Gastroesophageal sphincter (tissue), 4 donors: ENCODE results near the gene METTL15. TPM values are rescaled to one million over a fixed set of nuclear protein-coding genes. Genes with fewer than 3 reads are reported as not detected.
"Not testable (repeated sequence)": the region's sequence is repeated elsewhere in the genome, so short reads cannot be mapped to it uniquely, and the experiment has no call there.

Experiments used
- ATAC-seq: fragments of 150-250 bp; one replicate; pipeline ENCODE4 v1.9.1; 2016; ENCODE audit warnings: mild to moderate bottlenecking, moderate library complexity
- H3K27ac ChIP-seq, 4 donors: fragments of 200-600 bp; sonication (generic) in 3 of 4; 1 replicate in 3 of 4; 2 replicates in 1 of 4; pipeline ENCODE4 v1.5.1; 2016 to 2019
- H3K27me3 ChIP-seq: fragments of 200-600 bp; sonication (generic); one replicate; pipeline ENCODE4 v1.5.1; 2019
- H3K36me3 ChIP-seq, 2 donors: fragments of 200-600 bp; sonication (generic); one replicate each; pipeline ENCODE4 v1.5.1; 2019; ENCODE audit warnings: control low read depth in 1 of 2
- H3K4me1 ChIP-seq, 3 donors: fragments of 200-600 bp; sonication (generic); 1 replicate in 2 of 3; 2 replicates in 1 of 3; pipeline ENCODE4 v1.5.1; 2016 to 2019; ENCODE audit warnings: control low read depth in 2 of 3
- H3K4me3 ChIP-seq, 2 donors: fragments of 200-600 bp; sonication (generic); one replicate each; pipeline ENCODE4 v1.5.1; 2019; ENCODE audit warnings: mild to moderate bottlenecking in 1 of 2, moderate library complexity in 1 of 2
- H3K9me3 ChIP-seq, 3 donors: fragments of 200-600 bp; sonication (generic); one replicate each; pipeline ENCODE4 v1.5.1; 2017 to 2019; ENCODE audit warnings: control low read depth in 2 of 3
- EP300 ChIP-seq: sonication (generic); formaldehyde crosslinking; IDR thresholded peaks from one replicate; pipeline ENCODE4 v1.6.1; 2017; ENCODE audit warnings: antibody characterized with exemption, mild to moderate bottlenecking
- POLR2A ChIP-seq, 2 donors: fragments of 450-650 bp; IDR thresholded peaks; one replicate each; pipeline ENCODE4 v1.6.1; 2017; ENCODE audit warnings: antibody characterized with exemption in 2 of 2, mild to moderate bottlenecking in 2 of 2, moderate library complexity in 1 of 2
- POLR2AphosphoS5 ChIP-seq: sonication (generic); formaldehyde crosslinking; IDR thresholded peaks from one replicate; pipeline ENCODE4 v1.6.1; 2017; ENCODE audit warnings: antibody characterized with exemption
- WGBS, 2 donors: methylation state at CpG; one replicate each; pipeline ENCODE4 v1.1.5; 2018; ENCODE audit warnings: low coverage in 1 of 2; 5-methylcytosine and 5-hydroxymethylcytosine counted together
- total RNA-seq, 4 donors: library from RNA; depleted of rRNA; stranded (reverse); fragments of >200 nt; gene quantifications; one replicate each; pipeline ENCODE4 v1.1.0, GENCODE V29; 2016
- TF ChIP-seq, protein P1 (sequence below), 4 experiments: fragments of 200-600 bp in 2 of 4; fragments of 450-650 bp in 2 of 4; sonication (generic) in 1 of 4; IDR thresholded peaks; one replicate each; pipeline ENCODE4 v1.5.1; 2017 to 2019; ENCODE audit warnings: antibody characterized with exemption in 4 of 4, mild to moderate bottlenecking in 2 of 4, moderate library complexity in 2 of 4

The METTL15 gene
- total RNA-seq, 4 donors from 2014 or later, result 7.8 to 20.5 (median 8.2) TPM

GRCh38 chr11:28268925-28269324, 160.7 kb downstream of the METTL15 start:
- ATAC-seq, result no peak
- WGBS, 2 donors, result 83 to 88% methylated on average over 3 of the region's 3 CpGs

GRCh38 chr11:28269586-28269985, 161.4 kb downstream of the METTL15 start:
- no peak for ATAC-seq
- H3K36me3 ChIP-seq, result no peaks in the 10 kb centered on the region

More at GRCh38 chr11:28268925-28269324, 160.7 kb downstream of the METTL15 start:
- Histone ChIP-seq H3K4me1 (no peaks in the 10 kb centered on the region), H3K27ac (no peak overlapping the region), H3K27me3 (no peaks in the 10 kb centered on the region), H3K9me3 (no peaks in the 10 kb centered on the region), H3K4me3 (no peak overlapping the region), H3K36me3 (no peaks in the 10 kb centered on the region)
- TF ChIP-seq POLR2A (IDR thresholded peaks at IDR 0.05), result no peak
- TF ChIP-seq EP300, result no peak
- no peak for TF ChIP-seq POLR2AphosphoS5
- TF ChIP-seq, protein P1, sequence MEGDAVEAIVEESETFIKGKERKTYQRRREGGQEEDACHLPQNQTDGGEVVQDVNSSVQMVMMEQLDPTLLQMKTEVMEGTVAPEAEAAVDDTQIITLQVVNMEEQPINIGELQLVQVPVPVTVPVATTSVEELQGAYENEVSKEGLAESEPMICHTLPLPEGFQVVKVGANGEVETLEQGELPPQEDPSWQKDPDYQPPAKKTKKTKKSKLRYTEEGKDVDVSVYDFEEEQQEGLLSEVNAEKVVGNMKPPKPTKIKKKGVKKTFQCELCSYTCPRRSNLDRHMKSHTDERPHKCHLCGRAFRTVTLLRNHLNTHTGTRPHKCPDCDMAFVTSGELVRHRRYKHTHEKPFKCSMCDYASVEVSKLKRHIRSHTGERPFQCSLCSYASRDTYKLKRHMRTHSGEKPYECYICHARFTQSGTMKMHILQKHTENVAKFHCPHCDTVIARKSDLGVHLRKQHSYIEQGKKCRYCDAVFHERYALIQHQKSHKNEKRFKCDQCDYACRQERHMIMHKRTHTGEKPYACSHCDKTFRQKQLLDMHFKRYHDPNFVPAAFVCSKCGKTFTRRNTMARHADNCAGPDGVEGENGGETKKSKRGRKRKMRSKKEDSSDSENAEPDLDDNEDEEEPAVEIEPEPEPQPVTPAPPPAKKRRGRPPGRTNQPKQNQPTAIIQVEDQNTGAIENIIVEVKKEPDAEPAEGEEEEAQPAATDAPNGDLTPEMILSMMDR (IDR thresholded peaks at IDR 0.05), result no peak

GRCh38 chr11:28272247-28272646, 164.1 kb downstream of the METTL15 start:
- not testable (repeated sequence) for H3K9me3 ChIP-seq, H3K27me3 ChIP-seq, H3K27ac ChIP-seq, H3K4me3 ChIP-seq, ATAC-seq, H3K36me3 ChIP-seq, H3K4me1 ChIP-seq
- WGBS, 2 donors, result 88 to 100% methylated on average over 1 to 2 of the region's 2 CpGs

More at GRCh38 chr11:28269586-28269985, 161.4 kb downstream of the METTL15 start:
- H3K4me1 ChIP-seq, result no peaks in the 10 kb centered on the region
- no peak overlapping the region for H3K4me3 ChIP-seq
- no peak overlapping the region for H3K27ac ChIP-seq
- 100% methylated on average over 1 of the region's 1 CpG for WGBS, 2 donors
- TF ChIP-seq EP300, result no peak
- TF ChIP-seq POLR2A (IDR thresholded peaks at IDR 0.05), result no peak
- no peak for TF ChIP-seq POLR2AphosphoS5
- TF ChIP-seq, protein P1 (IDR thresholded peaks at IDR 0.05), result no peak
- no peaks in the 10 kb centered on the region for H3K27me3 ChIP-seq
- H3K9me3 ChIP-seq, result no peaks in the 10 kb centered on the region

GRCh38 chr11:28274216-28274615, 166.0 kb downstream of the METTL15 start:
- no peak for ATAC-seq
- Histone ChIP-seq H3K27ac (no peak overlapping the region), H3K4me3 (no peak overlapping the region), H3K27me3 (no peaks in the 10 kb centered on the region), H3K9me3 (no peaks in the 10 kb centered on the region), H3K36me3 (no peaks in the 10 kb centered on the region), H3K4me1 (no peaks in the 10 kb centered on the region)
- no peak for TF ChIP-seq POLR2AphosphoS5
- no peak for TF ChIP-seq POLR2A (IDR thresholded peaks at IDR 0.05)
- TF ChIP-seq, protein P1 (IDR thresholded peaks at IDR 0.05), result no peak
- TF ChIP-seq EP300, result no peak

DNA sequence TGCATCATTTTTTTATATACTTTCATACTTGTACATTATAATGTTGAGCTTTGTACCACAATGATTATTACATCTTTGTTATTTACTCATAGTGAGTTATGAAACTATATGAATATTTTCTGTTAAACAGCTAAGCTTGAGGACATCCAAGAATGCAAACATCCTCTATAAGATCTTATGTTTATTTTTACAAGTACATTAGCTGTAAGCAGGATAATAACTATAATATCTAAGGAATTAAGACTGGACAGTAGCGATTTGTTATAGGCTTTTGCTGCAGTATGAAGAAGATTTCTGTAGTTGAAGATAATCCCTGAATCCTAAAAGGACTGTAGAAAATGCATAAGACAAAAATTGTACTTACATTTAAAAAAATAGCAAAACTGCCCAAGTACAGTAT, 176.0 kb downstream of the METTL15 start:
- Histone ChIP-seq H3K27me3 (no peaks in the 10 kb centered on the region), H3K4me1 (no peaks in the 10 kb centered on the region)
- WGBS, 2 donors, result 75 to 77% methylated on average over 1 of the region's 1 CpG

More for the DNA sequence above, 176.0 kb downstream of the METTL15 start:
- Histone ChIP-seq H3K27ac (no peak overlapping the region), H3K36me3 (no peaks in the 10 kb centered on the region), H3K4me3 (no peak overlapping the region), H3K9me3 (no peaks in the 10 kb centered on the region)
- no peak for ATAC-seq
- TF ChIP-seq, protein P1 (IDR thresholded peaks at IDR 0.05), result no peak
- no peak for TF ChIP-seq POLR2A (IDR thresholded peaks at IDR 0.05)
- no peak for TF ChIP-seq EP300
- no peak for TF ChIP-seq POLR2AphosphoS5
